OCI-LY1 (cell line): Measurements from ENCODE around the gene GIPR.

Source experiments
- H2AFZ ChIP-seq: fragments of 200-600 bp; sonication (generic), shearing (Covaris generic); 2 replicates; pipeline ENCODE4 v1.6.0; 2014; ENCODE audit warnings: antibody characterized with exemption, mild to moderate bottlenecking, low read length
- H3F3A ChIP-seq: fragments of 200-600 bp; sonication (generic), shearing (Covaris generic); 2 replicates; pipeline ENCODE4 v1.6.0; 2014; ENCODE audit warnings: mild to moderate bottlenecking, antibody characterized with exemption, low read length, moderate library complexity; ENCODE audit not compliant: insufficient read depth
- H3K27ac ChIP-seq: fragments of 200-600 bp; sonication (generic); 2 replicates; pipeline ENCODE4 v1.5.1; 2014; ENCODE audit warnings: low read length, mixed run types, mild to moderate bottlenecking, low read depth; ENCODE audit not compliant: poor library complexity, severe bottlenecking
- H3K27me3 ChIP-seq: fragments of 200-600 bp; sonication (generic); 2 replicates; pipeline ENCODE4 v1.6.0; 2014; ENCODE audit warnings: antibody characterized with exemption, mild to moderate bottlenecking, low read length, moderate library complexity; ENCODE audit not compliant: insufficient read depth
- H3K36me3 ChIP-seq: fragments of 200-600 bp; sonication (generic); 2 replicates; pipeline ENCODE4 v1.6.1; 2014; ENCODE audit warnings: mild to moderate bottlenecking, antibody characterized with exemption, low read length, moderate library complexity, mixed read lengths; ENCODE audit not compliant: insufficient read depth
- H3K4me1 ChIP-seq: fragments of 200-600 bp; sonication (generic); 2 replicates; pipeline ENCODE4 v1.5.1; 2014; ENCODE audit warnings: mild to moderate bottlenecking, low read length, moderate library complexity; ENCODE audit not compliant: insufficient read depth, severe bottlenecking
- H3K4me2 ChIP-seq: fragments of 200-600 bp; sonication (generic), shearing (Covaris generic); 2 replicates; pipeline ENCODE4 v1.6.1; 2014; ENCODE audit warnings: low read length
- H3K4me3 ChIP-seq: fragments of 200-600 bp; sonication (generic); 2 replicates; pipeline ENCODE4 v1.5.1; 2014; ENCODE audit warnings: low read length, low read depth, mild to moderate bottlenecking, mixed read lengths; ENCODE audit not compliant: poor library complexity, severe bottlenecking
- H3K79me2 ChIP-seq: fragments of 200-600 bp; shearing (Covaris generic); 2 replicates; pipeline ENCODE4 v1.6.1; 2016; ENCODE audit warnings: mixed run types, low read length, mixed read lengths; ENCODE audit not compliant: insufficient read depth
- H3K9ac ChIP-seq: fragments of 200-600 bp; sonication (generic), shearing (Covaris generic); 2 replicates; pipeline ENCODE4 v1.6.1; 2014; ENCODE audit warnings: mild to moderate bottlenecking, low read length, mixed read lengths
- H3K9me2 ChIP-seq: fragments of 200-600 bp; sonication (generic), shearing (Covaris generic); 2 replicates; pipeline ENCODE4 v1.6.1; 2014; ENCODE audit warnings: low read depth, mild to moderate bottlenecking, low read length, mixed read lengths
- H3K9me3 ChIP-seq: fragments of 200-600 bp; shearing (Covaris generic); 2 replicates; pipeline ENCODE4 v1.6.1; 2014; ENCODE audit warnings: low read length, mixed read lengths
- H4K20me1 ChIP-seq: fragments of 200-600 bp; sonication (generic), shearing (Covaris generic); 2 replicates; pipeline ENCODE4 v1.6.0; 2016; ENCODE audit warnings: mild to moderate bottlenecking, low read length; ENCODE audit not compliant: insufficient read depth
- CTCF ChIP-seq: fragments of 200-600 bp; sonication (generic), shearing (Covaris generic); IDR thresholded peaks from 2 replicates; pipeline ENCODE4 v1.5.1; 2017; ENCODE audit warnings: mild to moderate bottlenecking, antibody characterized with exemption, low read length, moderate library complexity, mixed read lengths
- EZH2 ChIP-seq: fragments of 200-600 bp; sonication (generic), shearing (Covaris generic); IDR thresholded peaks from 2 replicates; pipeline ENCODE4 v1.8.0; 2017; ENCODE audit warnings: borderline replicate concordance, mixed run types, mild to moderate bottlenecking, antibody characterized with exemption, low read length, moderate library complexity, mixed read lengths

GIPR gene

DNA sequence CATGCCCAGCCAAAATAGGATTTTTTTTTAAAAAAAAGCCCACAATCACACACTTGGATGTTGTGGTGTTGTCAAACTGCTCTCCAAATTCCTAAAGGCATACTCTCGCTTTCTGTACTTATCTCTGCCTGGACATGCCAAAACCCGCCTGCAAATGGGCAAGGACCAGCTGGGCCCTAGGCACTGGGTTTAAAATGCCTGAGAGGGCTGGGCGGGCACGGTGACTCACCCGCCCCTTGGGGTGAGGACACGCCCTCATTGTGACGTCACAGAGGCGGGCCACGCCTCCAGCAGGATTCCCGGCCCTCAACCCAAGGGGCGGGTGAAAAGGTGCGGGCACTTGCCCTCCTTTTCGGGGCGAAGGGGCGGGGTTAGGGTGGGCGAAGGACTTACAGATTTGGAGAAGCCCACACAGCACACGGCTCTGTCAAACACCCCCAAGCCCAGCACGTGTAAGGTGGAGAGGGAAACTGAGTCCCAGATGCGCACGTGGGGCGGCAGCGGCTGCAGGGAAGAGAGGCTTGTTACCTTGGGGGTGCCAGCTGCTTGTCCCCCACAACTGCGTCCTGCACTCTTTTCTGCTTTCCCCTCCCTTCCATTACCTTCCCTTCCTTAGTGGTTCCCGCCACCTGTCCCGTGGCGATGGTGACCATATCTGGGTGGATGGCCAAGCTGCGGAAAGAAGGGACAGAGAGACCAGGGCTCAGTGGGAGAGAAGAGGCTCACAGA lies 35.4 kb upstream of the GIPR start:
- H3F3A ChIP-seq, result no peaks in the 10 kb centered on the region
- H3K9ac ChIP-seq, result no peak overlapping the region
- H2AFZ ChIP-seq, result no peak overlapping the region
- H3K36me3 ChIP-seq, result peaks cover 11% of the 10 kb centered on the region; the same call in 1 of the 2 replicates
- H3K27ac ChIP-seq, result no peak overlapping the region
- H3K27me3 ChIP-seq, result no peaks in the 10 kb centered on the region
- H3K79me2 ChIP-seq, result no peaks in the 10 kb centered on the region
- H3K4me2 ChIP-seq, result peak overlapping the region; percentile 26
- H4K20me1 ChIP-seq, result no peaks in the 10 kb centered on the region
- no peak overlapping the region for H3K4me3 ChIP-seq
- H3K9me2 ChIP-seq, result no peaks in the 10 kb centered on the region
- peaks cover 3% of the 10 kb centered on the region for H3K4me1 ChIP-seq
- no peak for TF ChIP-seq CTCF
- TF ChIP-seq EZH2, result no peak
- no peaks in the 10 kb centered on the region for H3K9me3 ChIP-seq

DNA sequence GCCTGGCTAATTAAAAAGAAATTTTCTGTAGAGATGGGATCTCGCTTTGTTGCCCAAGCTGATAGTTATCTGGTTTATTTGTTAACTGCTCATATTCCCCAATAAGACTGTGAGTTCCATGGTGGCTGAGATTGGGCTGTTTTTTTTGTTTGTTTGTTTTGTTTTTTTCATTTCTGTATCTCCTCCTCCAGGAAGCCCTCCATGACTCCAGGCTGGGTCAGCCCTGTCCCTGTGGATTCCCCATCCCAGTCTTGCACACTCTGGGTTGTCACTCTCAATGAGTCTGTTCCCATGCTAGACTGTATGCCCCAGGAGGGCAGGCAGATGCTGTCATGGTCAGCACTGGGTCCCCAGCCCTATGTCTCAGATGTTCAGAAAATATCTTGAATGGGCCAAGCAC lies 31.7 kb upstream of the GIPR start:
- H4K20me1 ChIP-seq, result no peaks in the 10 kb centered on the region
- no peaks in the 10 kb centered on the region for H3K79me2 ChIP-seq
- H3K36me3 ChIP-seq, result 0 out of 2 replicates have a peak, but pooled peaks cover 4% of the 10 kb centered on the region

DNA sequence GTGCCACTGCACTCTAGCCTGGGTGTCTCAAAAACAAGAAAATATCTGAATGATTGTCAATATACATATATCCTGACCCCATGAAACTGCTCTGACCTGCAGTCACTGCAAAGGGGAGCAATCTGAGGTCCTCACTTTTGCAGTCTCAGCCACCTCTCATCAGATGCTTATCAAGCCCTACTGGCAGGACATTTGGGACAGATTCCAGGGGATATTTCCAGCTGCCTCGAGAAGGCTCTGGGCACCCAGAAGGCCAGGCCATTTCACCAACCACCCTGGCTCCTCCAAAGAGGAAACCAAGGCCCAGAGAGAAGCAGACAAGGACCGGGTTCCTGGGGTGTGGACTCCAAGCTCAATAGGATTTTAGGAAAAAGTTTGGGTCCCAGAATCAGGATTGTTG lies 31.1 kb upstream of the GIPR start:
- Histone ChIP-seq H4K20me1 (no peaks in the 10 kb centered on the region), H3K4me1 (peaks cover 36% of the 10 kb centered on the region), H3K79me2 (no peaks in the 10 kb centered on the region), H3K9ac (no peak overlapping the region), H3K36me3 (0 out of 2 replicates have a peak, but pooled peaks cover 4% of the 10 kb centered on the region), H3K27ac (no peak overlapping the region), H3F3A (no peaks in the 10 kb centered on the region), H3K4me2 (no peak overlapping the region), H2AFZ (no peak overlapping the region), H3K27me3 (no peaks in the 10 kb centered on the region), H3K9me2 (no peaks in the 10 kb centered on the region), H3K4me3 (no peak overlapping the region), H3K9me3 (no peaks in the 10 kb centered on the region)
- TF ChIP-seq CTCF (no peak), EZH2 (no peak)

More for the DNA sequence above, 31.7 kb upstream of the GIPR start:
- no peaks in the 10 kb centered on the region for H3K9me2 ChIP-seq
- no peak overlapping the region for H3K4me3 ChIP-seq
- no peaks in the 10 kb centered on the region for H3K27me3 ChIP-seq
- no peak overlapping the region for H3K4me2 ChIP-seq
- H3K9ac ChIP-seq, result no peak overlapping the region
- H3K9me3 ChIP-seq, result no peaks in the 10 kb centered on the region
- no peak overlapping the region for H3K27ac ChIP-seq
- H2AFZ ChIP-seq, result no peak overlapping the region
- peaks cover 29% of the 10 kb centered on the region for H3K4me1 ChIP-seq
- no peak for TF ChIP-seq CTCF
- no peak for TF ChIP-seq EZH2
- no peaks in the 10 kb centered on the region for H3F3A ChIP-seq
